Right lobe of liver (tissue), 6 donors: ENCODE data around the gene LRRC4. TPM values are rescaled to one million over a fixed set of nuclear protein-coding genes. Genes with fewer than 3 reads are reported as not detected.

ENCODE experiments used
- ATAC-seq, 4 donors: fragments of 200-7000 bp; cut with Tn5 transposase; one replicate each; pipeline ENCODE4 v1.9.1; 2020; ENCODE audit warnings: mild to moderate bottlenecking in 4 of 4, moderate library complexity in 4 of 4
- DNase-seq, 3 donors: peaks; one replicate each; pipeline ENCODE4 v3.0.0-alpha.2; 2020
- H3K27ac ChIP-seq, 3 donors: fragments of 200-600 bp; one replicate each; pipeline ENCODE4 v1.8.0; 2022
- H3K27me3 ChIP-seq, 2 donors: fragments of 200-600 bp; one replicate each; pipeline ENCODE4 v1.8.0; 2022
- H3K36me3 ChIP-seq, 4 donors: fragments of 200-600 bp; sonication (generic) in 1 of 4; one replicate each; pipeline versions ENCODE4 v1.5.1 to v1.8.0; 2017 to 2022; ENCODE audit warnings: control low read depth in 1 of 4
- H3K4me1 ChIP-seq, 4 donors: fragments of 200-600 bp; sonication (generic) in 1 of 4; one replicate each; pipeline versions ENCODE4 v1.5.1 to v1.8.0; 2017 to 2022; ENCODE audit warnings: control low read depth in 1 of 4
- H3K4me3 ChIP-seq, 3 donors: fragments of 200-600 bp; one replicate each; pipeline ENCODE4 v1.8.0; 2022
- H3K9me3 ChIP-seq, 4 donors: fragments of 200-600 bp; sonication (generic) in 1 of 4; one replicate each; pipeline versions ENCODE4 v1.5.1 to v1.8.0; 2017 to 2022; ENCODE audit warnings: control low read depth in 1 of 4
- POLR2A ChIP-seq: fragments of 450-650 bp; IDR thresholded peaks from one replicate; pipeline ENCODE4 v1.6.1; 2017; ENCODE audit warnings: antibody characterized with exemption, mild to moderate bottlenecking
- WGBS: methylation state at CpG from one replicate; pipeline ENCODE4 v1.1.6; 2018; ENCODE audit warnings: low coverage, low lambda C conversion rate; ENCODE audit not compliant: insufficient coverage; ENCODE audit errors: missing lambda C conversion rate; 5-methylcytosine and 5-hydroxymethylcytosine counted together
- intact Hi-C, 2 donors: fragments of 100-400 bp; cut with DNase I; formaldehyde crosslinking; loops; one replicate each; pipeline versions ENCODE4 v1.11.2 to v1.14.1; 2022
- total RNA-seq, 6 experiments: library from RNA; depleted of rRNA in 2 of 6; stranded (reverse); fragments of >200 nt in 2 of 6; fragmentation: NEBNext Ultra II Directional in 3 of 6; extraction: Animal tissue kit (Norgen Biotek cat#: 25700) in 3 of 6; gene quantifications; one replicate each; pipeline versions ENCODE4 v1.1.0 to v1.2.4, GENCODE V29; 2016 to 2023
- TF ChIP-seq, protein P1 (sequence below), 4 donors: fragments of 200-600 bp in 3 of 4; fragments of 450-650 bp in 1 of 4; IDR thresholded peaks; one replicate each; pipeline versions ENCODE4 v1.5.1 to v1.8.0; 2016 to 2022; ENCODE audit warnings: antibody characterized with exemption in 4 of 4, mild to moderate bottlenecking in 2 of 4
- donor health status: DM: no; HTN: yes; CAD: no.
- donor health status: DM: no; HTN: no; CAD: no.
- donor health status: DM: no; HTN: no; CAD: no.
- donor health status: DM: no; HTN: yes; CAD: no.
- donor health status: DM: no; HTN: yes; CAD: no.

Gene LRRC4
- total RNA-seq, 6 experiments from 2014 or later, result 0.74 to 4.0 (median 2.5) TPM

DNA sequence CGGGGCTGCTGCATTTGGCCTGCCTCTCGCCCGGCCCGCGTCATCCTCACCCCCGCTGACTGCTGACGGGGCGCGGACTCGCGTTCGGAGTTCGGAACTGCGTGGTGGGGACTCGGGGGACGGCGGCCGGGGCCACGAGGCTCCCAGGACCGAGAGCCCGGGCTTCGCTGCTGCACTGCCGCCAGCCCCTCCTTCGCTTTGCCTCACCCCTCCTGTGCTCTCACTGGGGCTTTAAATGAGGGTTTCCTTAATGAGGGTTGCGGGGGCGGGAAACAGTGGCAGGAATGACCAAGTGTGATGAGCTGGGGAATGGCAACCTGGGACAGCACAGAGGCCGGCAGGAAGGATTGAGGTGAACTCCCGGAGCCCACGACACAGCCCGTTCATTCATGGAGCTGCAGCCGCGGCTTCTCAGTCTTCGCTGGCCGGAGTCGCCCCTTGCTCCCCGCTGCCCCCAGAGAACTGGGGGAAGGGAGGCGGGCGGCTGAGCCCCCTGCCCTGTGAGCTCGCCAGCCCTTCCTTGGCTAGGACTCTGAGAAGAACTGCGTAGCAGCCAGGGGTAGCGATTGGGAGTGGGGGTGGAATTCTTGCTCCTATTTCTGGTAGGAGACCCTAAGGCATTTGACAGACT lies 1.5 kb upstream of the LRRC4 start:
- Histone ChIP-seq H3K27ac (no peak overlapping the region), H3K4me3 (peak overlapping the region in 2 of 3 donors; percentile 23 to 57), H3K36me3 (no peaks in the 10 kb centered on the region), H3K4me1 (peaks cover 0 to 14% (median 2%) of the 10 kb centered on the region in 4 donors), H3K9me3 (no peaks in the 10 kb centered on the region), H3K27me3 (no peaks in the 10 kb centered on the region)
- 67% methylated on average over 13 of the region's 41 CpGs for WGBS
- ATAC-seq (peak in 1 of 4 donors; percentile 3), DNase-seq (peak in 2 of 3 donors; percentile 33 to 63)
- intact Hi-C loops, result no loop called here
- no peak for TF ChIP-seq POLR2A
- TF ChIP-seq, protein P1, sequence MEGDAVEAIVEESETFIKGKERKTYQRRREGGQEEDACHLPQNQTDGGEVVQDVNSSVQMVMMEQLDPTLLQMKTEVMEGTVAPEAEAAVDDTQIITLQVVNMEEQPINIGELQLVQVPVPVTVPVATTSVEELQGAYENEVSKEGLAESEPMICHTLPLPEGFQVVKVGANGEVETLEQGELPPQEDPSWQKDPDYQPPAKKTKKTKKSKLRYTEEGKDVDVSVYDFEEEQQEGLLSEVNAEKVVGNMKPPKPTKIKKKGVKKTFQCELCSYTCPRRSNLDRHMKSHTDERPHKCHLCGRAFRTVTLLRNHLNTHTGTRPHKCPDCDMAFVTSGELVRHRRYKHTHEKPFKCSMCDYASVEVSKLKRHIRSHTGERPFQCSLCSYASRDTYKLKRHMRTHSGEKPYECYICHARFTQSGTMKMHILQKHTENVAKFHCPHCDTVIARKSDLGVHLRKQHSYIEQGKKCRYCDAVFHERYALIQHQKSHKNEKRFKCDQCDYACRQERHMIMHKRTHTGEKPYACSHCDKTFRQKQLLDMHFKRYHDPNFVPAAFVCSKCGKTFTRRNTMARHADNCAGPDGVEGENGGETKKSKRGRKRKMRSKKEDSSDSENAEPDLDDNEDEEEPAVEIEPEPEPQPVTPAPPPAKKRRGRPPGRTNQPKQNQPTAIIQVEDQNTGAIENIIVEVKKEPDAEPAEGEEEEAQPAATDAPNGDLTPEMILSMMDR (IDR thresholded peaks at IDR 0.05), result no peak

DNA sequence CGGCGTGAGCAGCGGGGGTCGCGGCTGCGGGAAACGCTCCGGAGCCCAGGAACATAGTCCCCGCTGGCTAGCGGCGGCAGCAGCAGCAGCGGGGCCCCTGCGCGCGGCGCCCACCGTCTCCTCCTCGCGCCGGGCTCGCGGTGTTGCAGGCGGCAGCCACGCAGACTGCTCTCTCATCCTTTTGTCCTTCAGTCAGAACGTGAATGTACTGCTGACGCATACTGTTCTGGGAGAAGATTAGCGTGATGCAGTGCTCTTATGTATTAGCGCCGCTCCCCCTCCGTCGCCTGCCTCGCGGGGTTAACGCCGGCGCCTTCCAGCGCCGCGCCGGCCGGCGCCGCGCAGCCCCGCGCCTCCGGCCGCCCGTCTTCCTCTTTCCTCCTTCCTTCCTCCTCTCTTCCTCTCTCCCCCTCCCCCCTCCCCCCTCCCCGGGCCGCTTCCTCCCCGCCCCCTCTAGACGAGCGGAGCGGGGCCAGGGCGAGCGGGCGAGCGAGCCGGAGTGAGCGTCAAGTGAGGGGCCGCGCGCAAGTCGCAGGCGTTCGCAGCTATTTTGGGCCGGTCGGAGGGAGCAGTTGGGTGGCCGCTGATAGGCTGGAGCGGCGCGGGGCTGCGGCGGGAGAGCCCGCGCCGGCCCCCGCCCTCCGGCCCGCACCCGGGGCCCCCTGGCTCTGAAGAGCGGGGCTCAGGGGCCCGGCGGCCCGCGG lies 816 bp upstream of the LRRC4 start:
- Histone ChIP-seq H3K36me3 (no peaks in the 10 kb centered on the region), H3K4me3 (peak overlapping the region; percentile 21 to 57 (median 23)), H3K4me1 (peaks cover 0 to 14% (median 2%) of the 10 kb centered on the region in 4 donors), H3K9me3 (no peaks in the 10 kb centered on the region), H3K27ac (peak overlapping the region in 2 of 3 donors; percentile 54 to 60), H3K27me3 (no peaks in the 10 kb centered on the region)
- TF ChIP-seq, protein P1 (IDR thresholded peaks at IDR 0.05), result no peak
- TF ChIP-seq POLR2A, result peak; percentile 27
- ATAC-seq, result peak; percentile 57 to 67 (median 62)
- WGBS, result 55% methylated on average over 24 of the region's 87 CpGs
- DNase-seq, result peak; percentile 44 to 62 (median 52)
- intact Hi-C loops, result no loop called here

DNA sequence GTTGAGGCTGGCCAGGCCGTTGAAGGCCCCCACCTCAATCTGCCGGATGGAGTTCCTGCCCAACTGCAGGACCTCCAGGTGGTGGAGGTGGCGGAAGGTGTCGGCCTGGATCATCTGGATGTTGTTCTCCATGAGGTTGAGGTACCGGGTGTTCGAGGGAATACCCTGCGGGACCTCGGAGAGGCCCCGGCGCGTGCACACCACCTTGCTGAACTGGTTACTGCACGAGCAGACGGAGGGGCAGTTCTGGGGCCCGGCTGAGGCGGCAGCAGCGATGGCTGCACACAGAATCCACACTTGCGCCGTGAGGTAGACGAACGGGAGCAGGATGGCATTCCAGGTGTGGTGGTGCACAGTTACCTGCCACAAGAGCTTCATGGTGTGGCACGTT lies 979 bp downstream of the LRRC4 start:
- DNase-seq (no peak), ATAC-seq (no peak)
- TF ChIP-seq, protein P1 (IDR thresholded peaks at IDR 0.05), result no peak
- TF ChIP-seq POLR2A, result no peak
- Histone ChIP-seq H3K9me3 (no peaks in the 10 kb centered on the region), H3K36me3 (no peaks in the 10 kb centered on the region), H3K27me3 (no peaks in the 10 kb centered on the region), H3K4me3 (peak overlapping the region in 1 of 3 donors; percentile 7), H3K4me1 (peaks cover 0 to 29% (median 2%) of the 10 kb centered on the region in 4 donors), H3K27ac (no peak overlapping the region)
- 93% methylated on average over 9 of the region's 21 CpGs for WGBS
- intact Hi-C loops, result no loop called here

DNA sequence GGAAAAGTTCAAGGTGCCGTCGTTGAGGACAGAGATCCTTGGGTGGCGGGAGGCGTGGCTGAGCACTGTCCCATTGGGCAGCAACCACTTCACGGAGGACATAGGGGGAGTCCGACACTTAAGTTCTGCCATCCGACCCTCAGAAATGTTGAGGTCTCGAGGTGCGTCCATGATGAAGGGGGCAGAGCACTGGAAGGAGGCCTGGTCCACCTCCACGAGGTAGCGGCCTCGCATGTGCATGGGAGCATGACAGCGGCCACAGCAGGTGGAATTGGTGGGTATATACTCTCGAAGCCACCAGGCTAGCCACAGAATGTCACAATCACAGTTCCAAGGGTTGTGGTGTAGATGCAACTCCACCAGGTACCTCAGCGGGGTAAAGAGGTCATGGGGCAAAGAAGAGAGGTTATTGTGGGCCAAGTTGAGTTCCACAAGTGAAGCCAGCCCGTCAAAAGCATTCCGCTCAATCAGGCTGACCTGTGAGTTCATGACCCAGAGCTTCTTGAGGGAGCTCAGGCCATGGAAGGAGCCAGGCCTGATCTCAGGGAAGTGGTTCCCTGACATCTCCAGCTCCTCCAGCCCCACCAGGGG lies 1.7 kb downstream of the LRRC4 start:
- H3K4me1 ChIP-seq, result peaks cover 0 to 30% (median 2%) of the 10 kb centered on the region in 4 donors
- H3K9me3 ChIP-seq, result no peaks in the 10 kb centered on the region
- H3K27ac ChIP-seq, result no peak overlapping the region
- no peaks in the 10 kb centered on the region for H3K36me3 ChIP-seq
- H3K4me3 ChIP-seq, result no peak overlapping the region
- TF ChIP-seq, protein P1 (IDR thresholded peaks at IDR 0.05), result no peak
- no peak for TF ChIP-seq POLR2A
- no peaks in the 10 kb centered on the region for H3K27me3 ChIP-seq
- ATAC-seq (peak in 3 of 4 donors; percentile 27 to 65 (median 62)), DNase-seq (peak in 1 of 3 donors; percentile 54)
- intact Hi-C loops, result no loop called here
- WGBS, result 84% methylated on average over 12 of the region's 17 CpGs
